Testis (tissue), 2 donors: Measurements from ENCODE around the gene TAP1.

Experiments
- CTCF ChIP-seq, 3 experiments: fragments of 450-650 bp in 2 of 3; fragments of 200-600 bp in 1 of 3; sonication (generic) in 1 of 3; IDR thresholded peaks; one replicate each; pipeline ENCODE4 v1.5.1; 2016 to 2019; ENCODE audit warnings: antibody characterized with exemption in 3 of 3, mild to moderate bottlenecking in 2 of 3, moderate library complexity in 1 of 3
- POLR2A ChIP-seq: fragments of 450-650 bp; IDR thresholded peaks from one replicate; pipeline ENCODE4 v1.6.1; 2017; ENCODE audit warnings: antibody characterized with exemption, mild to moderate bottlenecking, moderate library complexity

- TF ChIP-seq POLR2A (peak; percentile 27), CTCF (IDR thresholded peaks at IDR 0.05) (peak; percentile 70 to 90 (median 84))
Observed at GRCh38 chr6:32853541-32854375, at the start of gene TAP1, which contains the start of gene PSMB9.
